AG09319 (cell line): Measurements from ENCODE around the gene PRDM16.

Experiments used
- DNase-seq: peaks from one replicate; pipeline ENCODE4 v3.0.0-alpha.2; 2010; ENCODE audit warnings: low read depth; ENCODE audit errors: extremely low read depth
- CTCF ChIP-seq: IDR thresholded peaks from 2 replicates; pipeline ENCODE4 v1.5.1; 2011; ENCODE audit warnings: low read depth, mild to moderate bottlenecking, inconsistent platforms, low read length, moderate library complexity

Gene PRDM16

GRCh38 chr1:3350506-3351261, 281.7 kb downstream of the PRDM16 start:
- TF ChIP-seq CTCF, result no peak; the same call in 1 of the 2 replicates
- no peak for DNase-seq

GRCh38 chr1:3351449-3352298, 282.7 kb downstream of the PRDM16 start:
- TF ChIP-seq CTCF, result no peak
- no peak for DNase-seq

GRCh38 chr1:3352299-3352951, 283.4 kb downstream of the PRDM16 start:
- TF ChIP-seq CTCF, result no peak
- DNase-seq, result no peak

GRCh38 chr1:3352952-3353331, 283.9 kb downstream of the PRDM16 start:
- no peak for DNase-seq
- TF ChIP-seq CTCF, result no peak

GRCh38 chr1:3353876-3354275, 284.9 kb downstream of the PRDM16 start:
- DNase-seq, result no peak
- TF ChIP-seq CTCF, result no peak

GRCh38 chr1:3355089-3355488, 286.1 kb downstream of the PRDM16 start:
- no peak for DNase-seq
- no peak for TF ChIP-seq CTCF
